Measurements from ENCODE around the gene DSTYK. TPM values are rescaled to one million over a fixed set of nuclear protein-coding genes. Genes with fewer than 3 reads are reported as not detected.

The DSTYK gene
- total and polyA plus RNA-seq, 2 experiments from 2014 or later = 6.1 to 10.7 TPM

- TF ChIP-seq, protein P1, sequence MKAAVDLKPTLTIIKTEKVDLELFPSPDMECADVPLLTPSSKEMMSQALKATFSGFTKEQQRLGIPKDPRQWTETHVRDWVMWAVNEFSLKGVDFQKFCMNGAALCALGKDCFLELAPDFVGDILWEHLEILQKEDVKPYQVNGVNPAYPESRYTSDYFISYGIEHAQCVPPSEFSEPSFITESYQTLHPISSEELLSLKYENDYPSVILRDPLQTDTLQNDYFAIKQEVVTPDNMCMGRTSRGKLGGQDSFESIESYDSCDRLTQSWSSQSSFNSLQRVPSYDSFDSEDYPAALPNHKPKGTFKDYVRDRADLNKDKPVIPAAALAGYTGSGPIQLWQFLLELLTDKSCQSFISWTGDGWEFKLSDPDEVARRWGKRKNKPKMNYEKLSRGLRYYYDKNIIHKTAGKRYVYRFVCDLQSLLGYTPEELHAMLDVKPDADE (IDR thresholded peaks at IDR 0.05) = no peak
- TF ChIP-seq NANOG (IDR thresholded peaks at IDR 0.05; ENCODE audit: borderline replicate concordance) = peak; percentile 51; the same call in 1 of the 2 replicates
- Mint-ChIP-seq H3K9me3 (no peaks in the 10 kb centered on the region), H3K27ac (no peak overlapping the region; the same call in 1 of the 2 replicates), H3K27me3 (ENCODE audit: insufficient read depth, low read depth, poor library complexity) (no peaks in the 10 kb centered on the region), H3K36me3 (ENCODE audit: low read depth) (no peaks in the 10 kb centered on the region; the same call in 2 of the 3 replicates), H3K4me3 (peak overlapping the region; percentile 63), H3K4me1 (peaks cover 71% of the 10 kb centered on the region)
- Histone ChIP-seq H3K4me2 (peak overlapping the region; percentile 60), H3K79me2 (replicated peaks; ENCODE audit: insufficient read depth) (peaks cover 64% of the 10 kb centered on the region), H4K20me1 (replicated peaks; ENCODE audit: insufficient read depth) (no peaks in the 10 kb centered on the region), H3K27me3 (ENCODE audit: insufficient read depth) (no peaks in the 10 kb centered on the region), H3F3A (replicated peaks; ENCODE audit: low read depth) (no peaks in the 10 kb centered on the region; the same call in 1 of the 2 replicates), H3K9me2 (ENCODE audit: insufficient read depth) (no peaks in the 10 kb centered on the region), H3K4me1 (ENCODE audit: insufficient read depth) (peaks cover 57% of the 10 kb centered on the region), H3K4me3 (peak overlapping the region; percentile 6), H3K36me3 (ENCODE audit: insufficient read depth) (no peaks in the 10 kb centered on the region), H2AFZ (no peak overlapping the region), H3K27ac (ENCODE audit: low read depth) (peak overlapping the region; percentile 2; the same call in 1 of the 2 replicates)
- peak; percentile 65 for DNase-seq (ENCODE audit: low spot score)
- ATAC-seq = peak; percentile 73
These were observed 19.9 kb downstream of the DSTYK start for GRCh38 chr1:205191622-205192021.

GRCh38 chr1:205190845-205191577 lies 20.5 kb downstream of the DSTYK start:
- Mint-ChIP-seq H3K27me3 (ENCODE audit: insufficient read depth, low read depth, poor library complexity) (no peaks in the 10 kb centered on the region), H3K4me3 (peak overlapping the region; percentile 63), H3K4me1 (peaks cover 71% of the 10 kb centered on the region), H3K9me3 (no peaks in the 10 kb centered on the region), H3K36me3 (ENCODE audit: low read depth) (no peaks in the 10 kb centered on the region; the same call in 2 of the 3 replicates), H3K27ac (no peak overlapping the region; the same call in 1 of the 2 replicates)
- Histone ChIP-seq H4K20me1 (replicated peaks; ENCODE audit: insufficient read depth) (no peaks in the 10 kb centered on the region), H3K9me2 (ENCODE audit: insufficient read depth) (no peaks in the 10 kb centered on the region), H3F3A (replicated peaks; ENCODE audit: low read depth) (no peaks in the 10 kb centered on the region; the same call in 1 of the 2 replicates), H2AFZ (no peak overlapping the region), H3K4me2 (peak overlapping the region; percentile 60), H3K4me3 (peak overlapping the region; percentile 6), H3K27me3 (ENCODE audit: insufficient read depth) (no peaks in the 10 kb centered on the region), H3K36me3 (ENCODE audit: insufficient read depth) (no peaks in the 10 kb centered on the region), H3K27ac (ENCODE audit: low read depth) (peak overlapping the region; percentile 2; the same call in 1 of the 2 replicates), H3K4me1 (ENCODE audit: insufficient read depth) (peaks cover 57% of the 10 kb centered on the region), H3K79me2 (replicated peaks; ENCODE audit: insufficient read depth) (peaks cover 61% of the 10 kb centered on the region)
- DNase-seq (ENCODE audit: low spot score) (no peak), ATAC-seq (0 out of 3 replicates have a peak, but pooled peaks have one; percentile 8)
- TF ChIP-seq ZNF114 (CRISPR knock-in tag; IDR thresholded peaks at IDR 0.05) (no peak), JUNB (IDR thresholded peaks at IDR 0.05; ENCODE audit: unreplicated experiment) (no peak), EZH2 (IDR thresholded peaks at IDR 0.05; ENCODE audit: low read depth, unreplicated experiment) (no peak), CREB1 (CRISPR knock-in tag; IDR thresholded peaks at IDR 0.05; ENCODE audit: low read depth) (no peak), NANOG (IDR thresholded peaks at IDR 0.05; ENCODE audit: borderline replicate concordance) (no peak), ZNF331 (CRISPR knock-in tag; IDR thresholded peaks at IDR 0.05; ENCODE audit: low read depth) (no peak), STAT1 (IDR thresholded peaks at IDR 0.05; ENCODE audit: unreplicated experiment) (no peak), EZH2phosphoT487 (IDR thresholded peaks at IDR 0.05; ENCODE audit: unreplicated experiment) (no peak)
- TF ChIP-seq, protein P1 (IDR thresholded peaks at IDR 0.05) = no peak
- TF ChIP-seq, protein P2, sequence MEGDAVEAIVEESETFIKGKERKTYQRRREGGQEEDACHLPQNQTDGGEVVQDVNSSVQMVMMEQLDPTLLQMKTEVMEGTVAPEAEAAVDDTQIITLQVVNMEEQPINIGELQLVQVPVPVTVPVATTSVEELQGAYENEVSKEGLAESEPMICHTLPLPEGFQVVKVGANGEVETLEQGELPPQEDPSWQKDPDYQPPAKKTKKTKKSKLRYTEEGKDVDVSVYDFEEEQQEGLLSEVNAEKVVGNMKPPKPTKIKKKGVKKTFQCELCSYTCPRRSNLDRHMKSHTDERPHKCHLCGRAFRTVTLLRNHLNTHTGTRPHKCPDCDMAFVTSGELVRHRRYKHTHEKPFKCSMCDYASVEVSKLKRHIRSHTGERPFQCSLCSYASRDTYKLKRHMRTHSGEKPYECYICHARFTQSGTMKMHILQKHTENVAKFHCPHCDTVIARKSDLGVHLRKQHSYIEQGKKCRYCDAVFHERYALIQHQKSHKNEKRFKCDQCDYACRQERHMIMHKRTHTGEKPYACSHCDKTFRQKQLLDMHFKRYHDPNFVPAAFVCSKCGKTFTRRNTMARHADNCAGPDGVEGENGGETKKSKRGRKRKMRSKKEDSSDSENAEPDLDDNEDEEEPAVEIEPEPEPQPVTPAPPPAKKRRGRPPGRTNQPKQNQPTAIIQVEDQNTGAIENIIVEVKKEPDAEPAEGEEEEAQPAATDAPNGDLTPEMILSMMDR (conservative IDR thresholded peaks at IDR 0.05; ENCODE audit: low read depth in 2 of 2) = no peak
- TF ChIP-seq, protein P3, sequence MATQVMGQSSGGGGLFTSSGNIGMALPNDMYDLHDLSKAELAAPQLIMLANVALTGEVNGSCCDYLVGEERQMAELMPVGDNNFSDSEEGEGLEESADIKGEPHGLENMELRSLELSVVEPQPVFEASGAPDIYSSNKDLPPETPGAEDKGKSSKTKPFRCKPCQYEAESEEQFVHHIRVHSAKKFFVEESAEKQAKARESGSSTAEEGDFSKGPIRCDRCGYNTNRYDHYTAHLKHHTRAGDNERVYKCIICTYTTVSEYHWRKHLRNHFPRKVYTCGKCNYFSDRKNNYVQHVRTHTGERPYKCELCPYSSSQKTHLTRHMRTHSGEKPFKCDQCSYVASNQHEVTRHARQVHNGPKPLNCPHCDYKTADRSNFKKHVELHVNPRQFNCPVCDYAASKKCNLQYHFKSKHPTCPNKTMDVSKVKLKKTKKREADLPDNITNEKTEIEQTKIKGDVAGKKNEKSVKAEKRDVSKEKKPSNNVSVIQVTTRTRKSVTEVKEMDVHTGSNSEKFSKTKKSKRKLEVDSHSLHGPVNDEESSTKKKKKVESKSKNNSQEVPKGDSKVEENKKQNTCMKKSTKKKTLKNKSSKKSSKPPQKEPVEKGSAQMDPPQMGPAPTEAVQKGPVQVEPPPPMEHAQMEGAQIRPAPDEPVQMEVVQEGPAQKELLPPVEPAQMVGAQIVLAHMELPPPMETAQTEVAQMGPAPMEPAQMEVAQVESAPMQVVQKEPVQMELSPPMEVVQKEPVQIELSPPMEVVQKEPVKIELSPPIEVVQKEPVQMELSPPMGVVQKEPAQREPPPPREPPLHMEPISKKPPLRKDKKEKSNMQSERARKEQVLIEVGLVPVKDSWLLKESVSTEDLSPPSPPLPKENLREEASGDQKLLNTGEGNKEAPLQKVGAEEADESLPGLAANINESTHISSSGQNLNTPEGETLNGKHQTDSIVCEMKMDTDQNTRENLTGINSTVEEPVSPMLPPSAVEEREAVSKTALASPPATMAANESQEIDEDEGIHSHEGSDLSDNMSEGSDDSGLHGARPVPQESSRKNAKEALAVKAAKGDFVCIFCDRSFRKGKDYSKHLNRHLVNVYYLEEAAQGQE (IDR thresholded peaks at IDR 0.05; ENCODE audit: unreplicated experiment) = no peak

Data from GM23338 (cell line).